ENCODE measurements around the gene LRMDA.

LRMDA gene

DNA sequence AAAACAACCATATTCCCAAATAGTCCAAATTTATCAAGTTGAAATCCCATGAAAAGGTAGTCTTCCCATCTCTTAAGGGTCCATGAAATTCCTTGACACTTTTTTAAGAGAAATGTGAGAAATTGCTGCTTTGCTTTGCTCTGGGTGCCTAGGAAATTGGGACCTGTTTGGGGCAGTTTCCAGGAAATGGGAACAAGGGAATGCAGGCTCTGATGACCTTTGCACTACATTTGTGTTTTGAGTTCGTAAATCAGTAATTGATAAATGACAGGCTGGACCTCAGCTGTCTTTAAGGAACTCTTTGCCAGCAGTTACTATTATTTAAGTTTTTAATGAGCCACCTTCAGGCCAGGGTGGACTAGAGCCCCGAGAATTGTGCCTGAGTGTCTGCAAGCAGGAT lies 203.5 kb downstream of the LRMDA start:
- DNase-seq (ENCODE audit: low spot score) = no peak

DNA sequence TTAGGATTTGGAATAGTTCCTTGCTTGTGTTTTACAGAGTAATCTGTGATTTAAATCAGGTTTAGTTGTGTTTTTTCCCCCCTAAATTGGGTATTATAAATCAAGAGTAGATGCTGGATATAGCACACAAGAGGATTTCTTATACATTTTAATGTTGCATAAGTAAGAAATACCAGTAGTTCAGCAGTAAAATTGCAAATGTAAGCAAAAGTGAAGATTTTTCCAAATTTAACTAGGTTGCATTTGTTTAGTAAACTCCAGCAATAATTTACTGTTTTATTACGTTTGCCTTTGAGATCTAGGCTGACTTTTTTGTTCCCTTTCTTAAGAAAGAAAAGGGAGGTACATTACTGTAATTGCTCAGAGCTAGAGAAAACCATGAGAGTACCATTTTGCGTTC lies 207.3 kb downstream of the LRMDA start:
- DNase-seq (ENCODE audit: low spot score) = no peak

- DNase-seq (ENCODE audit: low spot score) = peak; percentile 73
These were observed 208.3 kb downstream of the LRMDA start for GRCh38 chr10:75639736-75640135.

- no peak for DNase-seq (ENCODE audit: low spot score)
These were observed 209.0 kb downstream of the LRMDA start for GRCh38 chr10:75640381-75640780.

DNA sequence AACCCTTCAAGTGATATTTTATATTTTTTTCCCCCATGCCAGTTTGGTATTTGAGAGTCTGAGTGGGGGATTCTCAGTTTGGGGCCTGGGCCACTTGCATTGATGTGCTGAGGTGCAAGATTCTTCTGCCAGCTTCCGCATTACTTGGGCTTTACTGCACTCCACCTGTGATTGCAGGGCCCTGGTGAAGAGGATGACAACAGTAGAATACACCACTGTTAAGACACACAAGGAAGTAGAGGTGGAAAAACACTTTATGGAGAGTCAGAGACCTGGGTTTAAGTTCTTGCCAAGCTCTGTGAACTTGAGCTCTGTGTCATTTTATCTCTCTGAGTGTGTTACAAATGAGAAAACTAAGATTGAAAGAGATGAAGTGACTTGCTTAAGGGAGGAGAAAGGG lies 209.4 kb downstream of the LRMDA start:
- DNase-seq (ENCODE audit: low spot score) = no peak

GRCh38 chr10:75643405-75643804 lies 212.0 kb downstream of the LRMDA start:
- peak; percentile 43 for DNase-seq (ENCODE audit: low spot score)

DNA sequence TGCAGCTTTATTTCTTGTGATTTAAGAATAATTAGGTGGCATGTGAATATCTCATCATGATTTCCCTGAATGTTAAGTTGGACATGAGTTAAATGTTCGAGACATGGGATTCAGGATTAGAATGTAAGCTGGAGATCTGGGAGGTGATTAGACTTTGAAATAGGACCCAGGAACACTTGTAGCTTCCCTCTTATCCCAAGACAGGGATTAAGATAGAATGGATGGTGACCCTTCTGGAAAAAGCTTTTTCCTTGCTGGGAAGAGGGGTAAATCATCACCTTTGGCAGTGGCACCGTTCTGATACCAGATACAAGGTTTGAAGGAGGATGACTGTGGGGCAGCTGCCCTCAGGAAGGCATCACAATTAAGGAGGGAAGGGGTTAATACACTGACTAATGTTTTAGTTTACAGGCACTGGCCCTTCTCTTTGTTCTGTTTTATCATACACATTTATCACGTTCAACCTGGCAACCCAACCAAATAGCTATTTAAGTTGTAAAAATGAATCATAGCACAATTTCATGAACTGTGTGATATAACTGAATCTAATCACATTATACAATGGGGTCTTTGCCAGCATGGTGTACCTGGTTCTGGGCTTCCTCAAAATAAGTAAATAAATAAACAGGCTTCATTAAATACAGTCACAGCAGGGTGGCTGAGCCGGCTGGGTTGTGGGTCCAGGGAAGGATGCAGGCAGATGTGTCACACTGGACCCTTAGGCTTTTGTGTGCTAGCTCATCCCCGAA lies 212.7 kb downstream of the LRMDA start:
- peak; percentile 51 for DNase-seq (ENCODE audit: low spot score)

- no peak for DNase-seq (ENCODE audit: low spot score)
These were observed 214.3 kb downstream of the LRMDA start for GRCh38 chr10:75645704-75646103.

GRCh38 chr10:75646218-75646915 lies 214.9 kb downstream of the LRMDA start:
- DNase-seq (ENCODE audit: low spot score) = no peak

GRCh38 chr10:75646916-75647315 lies 215.5 kb downstream of the LRMDA start:
- no peak for DNase-seq (ENCODE audit: low spot score)

GRCh38 chr10:75647675-75648074 lies 216.3 kb downstream of the LRMDA start:
- DNase-seq (ENCODE audit: low spot score) = no peak

- no peak for DNase-seq (ENCODE audit: low spot score)
These were observed 216.9 kb downstream of the LRMDA start for GRCh38 chr10:75648351-75648750.

- no peak for DNase-seq (ENCODE audit: low spot score)
These were observed 217.4 kb downstream of the LRMDA start for GRCh38 chr10:75648854-75649253.

GRCh38 chr10:75649466-75649865 lies 218.0 kb downstream of the LRMDA start:
- DNase-seq (ENCODE audit: low spot score) = no peak

- no peak for DNase-seq (ENCODE audit: low spot score)
These were observed 219.2 kb downstream of the LRMDA start for GRCh38 chr10:75650648-75651047.

DNA sequence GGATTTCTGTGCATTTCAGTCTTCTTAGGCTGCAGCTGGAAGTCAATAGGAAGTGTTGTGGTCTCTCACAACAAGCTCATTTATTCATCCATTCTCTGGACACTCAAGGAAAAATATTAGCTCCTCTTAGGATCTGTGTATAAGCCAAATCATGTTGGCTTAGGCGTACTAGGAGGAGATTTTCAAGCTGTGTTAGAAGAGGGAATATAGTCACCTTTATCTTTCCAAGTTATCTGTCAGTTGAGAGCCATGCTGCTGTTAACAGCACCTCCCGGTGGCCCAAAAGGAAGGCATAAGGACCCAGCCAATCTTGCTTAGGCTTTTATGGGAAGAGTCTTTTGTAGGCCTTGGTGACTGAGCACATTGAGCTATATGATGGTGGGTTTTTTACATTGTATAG lies 220.0 kb downstream of the LRMDA start:
- DNase-seq (ENCODE audit: low spot score) = no peak

DNA sequence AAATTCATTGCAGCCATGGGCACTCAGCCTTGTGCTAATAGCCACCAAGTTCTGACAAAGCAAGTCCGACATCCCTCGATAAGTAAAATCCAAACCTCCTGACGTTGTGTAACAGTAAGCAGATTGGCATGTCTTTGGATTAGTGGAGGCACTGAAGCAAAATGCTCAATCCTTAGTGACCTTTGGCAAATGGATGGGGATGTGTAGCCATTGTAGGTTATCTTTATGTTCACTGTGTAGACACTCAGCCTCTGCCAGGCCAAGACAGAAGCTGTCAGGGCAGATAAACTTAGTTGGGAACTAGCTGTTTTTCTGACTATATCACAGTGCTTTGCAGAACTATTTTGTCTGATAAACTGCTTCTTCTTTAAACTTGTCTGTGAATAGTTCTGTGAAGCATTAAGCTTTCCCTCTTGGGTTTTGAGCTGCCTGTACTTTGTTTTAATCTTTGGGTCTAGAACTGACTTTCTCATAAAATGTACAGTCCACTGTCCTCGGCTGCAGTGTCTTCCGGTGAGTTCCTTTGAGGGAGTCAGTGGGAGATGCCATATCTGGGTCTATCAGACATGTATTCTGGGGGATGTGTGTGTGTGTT lies 220.8 kb downstream of the LRMDA start:
- DNase-seq (ENCODE audit: low spot score) = no peak

DNA sequence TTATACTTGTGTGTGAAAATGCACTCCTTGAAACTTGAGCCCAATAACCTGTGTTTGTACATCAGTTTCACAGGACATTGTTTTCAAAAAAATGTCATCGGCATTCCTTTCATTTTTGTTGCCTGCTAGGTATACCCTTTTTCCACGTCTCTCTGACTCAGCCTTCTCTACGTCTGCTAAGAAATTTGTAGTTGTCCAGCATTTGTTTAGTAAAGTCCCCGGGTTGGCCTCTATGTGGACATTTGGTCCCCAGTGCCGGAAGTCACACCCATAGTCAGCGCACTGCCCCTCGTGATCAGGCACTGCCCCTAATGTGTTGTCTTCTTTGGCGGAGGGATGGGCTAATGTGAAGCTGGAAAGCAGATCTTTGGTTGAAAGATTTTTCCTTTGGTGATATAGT lies 222.3 kb downstream of the LRMDA start:
- DNase-seq (ENCODE audit: low spot score) = no peak

DNA sequence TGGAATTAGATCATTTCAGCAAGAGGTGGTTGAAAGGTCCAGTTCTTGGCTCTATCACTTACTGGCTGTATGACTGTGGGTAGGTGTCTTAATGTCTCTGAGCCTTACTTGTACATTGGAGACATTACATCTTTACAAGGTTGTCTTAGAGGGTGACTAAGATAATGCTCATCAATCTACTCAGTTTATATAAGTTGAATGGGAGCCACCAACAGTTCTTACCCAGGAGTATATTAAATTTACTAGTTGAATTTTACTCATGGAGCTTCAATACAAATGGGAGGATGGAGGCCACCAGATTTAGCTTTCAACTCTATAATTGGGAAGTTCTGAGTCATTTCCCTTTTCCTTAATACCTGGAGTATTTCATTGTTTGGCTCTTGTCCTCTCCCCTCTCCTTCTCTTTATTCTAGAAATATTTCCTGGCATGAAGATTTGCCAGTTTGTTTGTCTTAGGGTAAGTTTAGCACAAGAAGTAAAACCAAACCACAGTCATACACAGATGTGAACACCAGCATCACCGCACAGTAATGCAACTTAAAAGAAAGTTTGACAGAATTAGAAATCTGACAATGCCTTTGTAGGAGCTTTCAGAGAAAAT lies 222.8 kb downstream of the LRMDA start:
- no peak for DNase-seq (ENCODE audit: low spot score)

DNA sequence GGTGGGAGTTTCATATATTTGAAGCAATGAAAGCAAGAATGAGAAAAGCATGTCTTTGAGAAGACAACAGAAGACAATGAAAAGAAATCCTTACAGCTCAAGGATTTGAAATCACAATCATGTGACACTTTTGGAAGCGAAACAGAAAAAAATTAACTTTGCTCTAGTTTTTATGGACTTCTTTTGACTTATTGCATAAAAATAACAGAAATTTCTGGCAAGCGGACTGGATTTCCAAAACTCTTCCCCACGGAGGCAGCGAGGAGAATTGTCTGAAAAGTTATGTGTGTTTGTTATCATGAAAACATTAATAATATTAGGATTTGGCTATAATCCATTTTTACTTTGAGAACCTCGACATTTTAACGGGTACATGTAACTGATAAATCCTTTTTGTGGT lies 223.3 kb downstream of the LRMDA start:
- no peak for DNase-seq (ENCODE audit: low spot score)

- no peak for DNase-seq (ENCODE audit: low spot score)
These were observed 224.5 kb downstream of the LRMDA start for GRCh38 chr10:75655791-75656451.

DNA sequence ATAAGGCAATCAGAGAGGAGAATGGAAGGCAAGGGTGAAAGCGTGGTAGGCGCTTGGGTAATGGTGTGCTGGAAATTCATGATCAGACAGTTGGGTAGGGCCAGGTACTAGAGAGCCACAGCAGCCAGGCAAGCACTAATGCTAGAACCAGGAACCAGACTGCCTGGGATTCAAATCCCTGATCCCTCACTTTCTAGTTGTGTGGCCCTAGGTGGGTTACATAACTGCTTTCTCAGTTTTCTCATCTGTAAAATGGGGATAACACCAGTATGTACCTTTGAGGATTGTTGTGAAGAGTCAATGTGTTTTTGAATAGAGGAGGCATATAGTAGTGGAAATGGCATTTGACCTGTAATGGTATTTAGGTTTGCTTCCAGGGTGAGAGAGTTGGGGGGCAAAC lies 225.9 kb downstream of the LRMDA start:
- DNase-seq (ENCODE audit: low spot score) = no peak
